Measurements from ENCODE around the gene SLC2A4. TPM values are rescaled to one million over a fixed set of nuclear protein-coding genes. Genes with fewer than 3 reads are reported as not detected.

The SLC2A4 gene
- polyA plus RNA-seq, 3 donors, result not detected

- H3K9ac ChIP-seq (ENCODE audit: insufficient read depth, low read length, poor library complexity, severe bottlenecking), result peak overlapping the region; percentile 28
- peaks cover 44% of the 10 kb centered on the region for H3K4me1 Mint-ChIP-seq
- peaks cover 0 to 12% (median 9%) of the 10 kb centered on the region in 7 donors for H3K9me3 Mint-ChIP-seq
- peak overlapping the region in 3 of 7 donors; percentile 5 to 50 (median 19) for H3K27ac Mint-ChIP-seq
- peaks cover 5 to 15% of the 10 kb centered on the region in 2 donors for H3K36me3 ChIP-seq (replicated peaks in 1 of 2; ENCODE audit: control insufficient read depth in 1 of 2, insufficient read depth in 2 of 2, low read length in 2 of 2)
- peak overlapping the region; percentile 97 for H3K4me2 ChIP-seq (replicated peaks; ENCODE audit: extremely low read depth, low read length, poor library complexity, severe bottlenecking)
- peak overlapping the region; percentile 71 for H2AFZ ChIP-seq (ENCODE audit: insufficient read depth, low read depth, low read length, poor library complexity, severe bottlenecking)
- peak overlapping the region; percentile 73 to 97 for H3K4me3 Mint-ChIP-seq
- no peaks in the 10 kb centered on the region for H4K20me1 ChIP-seq (ENCODE audit: insufficient read depth, low read length)
- no peak overlapping the region for H3K27ac ChIP-seq (ENCODE audit: low read depth in 1 of 2, low read length in 2 of 2)
- peaks cover 20 to 43% of the 10 kb centered on the region in 2 donors for H3K27me3 ChIP-seq (ENCODE audit: control insufficient read depth in 2 of 2, insufficient read depth in 2 of 2, low read length in 2 of 2)
- intact Hi-C loops (cut with micrococcal nuclease), result no loop called here
- peak in 2 of 3 donors; percentile 49 to 50 for DNase-seq
- TF ChIP-seq, protein P1, sequence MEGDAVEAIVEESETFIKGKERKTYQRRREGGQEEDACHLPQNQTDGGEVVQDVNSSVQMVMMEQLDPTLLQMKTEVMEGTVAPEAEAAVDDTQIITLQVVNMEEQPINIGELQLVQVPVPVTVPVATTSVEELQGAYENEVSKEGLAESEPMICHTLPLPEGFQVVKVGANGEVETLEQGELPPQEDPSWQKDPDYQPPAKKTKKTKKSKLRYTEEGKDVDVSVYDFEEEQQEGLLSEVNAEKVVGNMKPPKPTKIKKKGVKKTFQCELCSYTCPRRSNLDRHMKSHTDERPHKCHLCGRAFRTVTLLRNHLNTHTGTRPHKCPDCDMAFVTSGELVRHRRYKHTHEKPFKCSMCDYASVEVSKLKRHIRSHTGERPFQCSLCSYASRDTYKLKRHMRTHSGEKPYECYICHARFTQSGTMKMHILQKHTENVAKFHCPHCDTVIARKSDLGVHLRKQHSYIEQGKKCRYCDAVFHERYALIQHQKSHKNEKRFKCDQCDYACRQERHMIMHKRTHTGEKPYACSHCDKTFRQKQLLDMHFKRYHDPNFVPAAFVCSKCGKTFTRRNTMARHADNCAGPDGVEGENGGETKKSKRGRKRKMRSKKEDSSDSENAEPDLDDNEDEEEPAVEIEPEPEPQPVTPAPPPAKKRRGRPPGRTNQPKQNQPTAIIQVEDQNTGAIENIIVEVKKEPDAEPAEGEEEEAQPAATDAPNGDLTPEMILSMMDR (IDR thresholded peaks at IDR 0.05), result no peak
- peaks cover 31 to 45% of the 10 kb centered on the region in 2 donors for H3K4me1 ChIP-seq (ENCODE audit: control insufficient read depth in 1 of 2, insufficient read depth in 2 of 2, low read length in 2 of 2)
- no peaks in the 10 kb centered on the region for H3K79me2 ChIP-seq (ENCODE audit: insufficient read depth, low read length)
- 1% methylated on average over 19 of the region's 26 CpGs for WGBS (ENCODE audit: insufficient coverage)
- peaks cover 44 to 79% (median 69%) of the 10 kb centered on the region in 3 donors for H3K27me3 Mint-ChIP-seq (ENCODE audit: low read depth in 3 of 3)
- H3K36me3 Mint-ChIP-seq, result peaks cover 16 to 21% of the 10 kb centered on the region in 2 donors
- peak overlapping the region; percentile 39 to 81 (median 42) for H3K4me3 ChIP-seq (replicated peaks in 1 of 3; ENCODE audit: low read depth in 2 of 3, low read length in 3 of 3)
- peaks cover 0 to 7% of the 10 kb centered on the region in 2 donors for H3K9me3 ChIP-seq (replicated peaks in 1 of 2; ENCODE audit: control insufficient read depth in 1 of 2, insufficient read depth in 1 of 2, low read length in 2 of 2)
These were observed 18.4 kb upstream of the SLC2A4 start for GRCh38 chr17:7262935-7263800.

- TF ChIP-seq, protein P1 (IDR thresholded peaks at IDR 0.05), result no peak
- 33% methylated on average over 2 of the region's 4 CpGs for WGBS (ENCODE audit: insufficient coverage)
- H2AFZ ChIP-seq (ENCODE audit: insufficient read depth, low read depth, low read length, poor library complexity, severe bottlenecking), result peak overlapping the region; percentile 71
- peak overlapping the region; percentile 97 for H3K4me2 ChIP-seq (replicated peaks; ENCODE audit: extremely low read depth, low read length, poor library complexity, severe bottlenecking)
- Mint-ChIP-seq H3K4me3 (peak overlapping the region; percentile 73 to 97), H3K4me1 (peaks cover 42% of the 10 kb centered on the region), H3K27me3 (ENCODE audit: low read depth in 3 of 3) (peaks cover 44 to 81% (median 72%) of the 10 kb centered on the region in 3 donors), H3K27ac (no peak overlapping the region), H3K9me3 (peaks cover 0 to 12% (median 9%) of the 10 kb centered on the region in 7 donors), H3K36me3 (peaks cover 11 to 15% of the 10 kb centered on the region in 2 donors)
- H3K27me3 ChIP-seq (ENCODE audit: control insufficient read depth in 2 of 2, insufficient read depth in 2 of 2, low read length in 2 of 2), result peaks cover 20 to 43% of the 10 kb centered on the region in 2 donors
- peaks cover 0 to 9% of the 10 kb centered on the region in 2 donors for H3K36me3 ChIP-seq (replicated peaks in 1 of 2; ENCODE audit: control insufficient read depth in 1 of 2, insufficient read depth in 2 of 2, low read length in 2 of 2)
- H3K9me3 ChIP-seq (replicated peaks in 1 of 2; ENCODE audit: control insufficient read depth in 1 of 2, insufficient read depth in 1 of 2, low read length in 2 of 2), result peaks cover 0 to 7% of the 10 kb centered on the region in 2 donors
- no peaks in the 10 kb centered on the region for H4K20me1 ChIP-seq (ENCODE audit: insufficient read depth, low read length)
- DNase-seq, result no peak
- H3K9ac ChIP-seq (ENCODE audit: insufficient read depth, low read length, poor library complexity, severe bottlenecking), result no peak overlapping the region
- no peaks in the 10 kb centered on the region for H3K79me2 ChIP-seq (ENCODE audit: insufficient read depth, low read length)
- no peak overlapping the region for H3K27ac ChIP-seq (ENCODE audit: low read depth in 1 of 2, low read length in 2 of 2)
- intact Hi-C loops (cut with micrococcal nuclease), result no loop called here
- H3K4me1 ChIP-seq (ENCODE audit: control insufficient read depth in 1 of 2, insufficient read depth in 2 of 2, low read length in 2 of 2), result peaks cover 31 to 44% of the 10 kb centered on the region in 2 donors
- peak overlapping the region in 2 of 3 experiments; percentile 39 to 81 for H3K4me3 ChIP-seq (replicated peaks in 1 of 3; ENCODE audit: low read depth in 2 of 3, low read length in 3 of 3)
These were observed 17.8 kb upstream of the SLC2A4 start for GRCh38 chr17:7263801-7264078.
